Measurements from ENCODE around the gene GNGT2.

- TF ChIP-seq, protein P1, sequence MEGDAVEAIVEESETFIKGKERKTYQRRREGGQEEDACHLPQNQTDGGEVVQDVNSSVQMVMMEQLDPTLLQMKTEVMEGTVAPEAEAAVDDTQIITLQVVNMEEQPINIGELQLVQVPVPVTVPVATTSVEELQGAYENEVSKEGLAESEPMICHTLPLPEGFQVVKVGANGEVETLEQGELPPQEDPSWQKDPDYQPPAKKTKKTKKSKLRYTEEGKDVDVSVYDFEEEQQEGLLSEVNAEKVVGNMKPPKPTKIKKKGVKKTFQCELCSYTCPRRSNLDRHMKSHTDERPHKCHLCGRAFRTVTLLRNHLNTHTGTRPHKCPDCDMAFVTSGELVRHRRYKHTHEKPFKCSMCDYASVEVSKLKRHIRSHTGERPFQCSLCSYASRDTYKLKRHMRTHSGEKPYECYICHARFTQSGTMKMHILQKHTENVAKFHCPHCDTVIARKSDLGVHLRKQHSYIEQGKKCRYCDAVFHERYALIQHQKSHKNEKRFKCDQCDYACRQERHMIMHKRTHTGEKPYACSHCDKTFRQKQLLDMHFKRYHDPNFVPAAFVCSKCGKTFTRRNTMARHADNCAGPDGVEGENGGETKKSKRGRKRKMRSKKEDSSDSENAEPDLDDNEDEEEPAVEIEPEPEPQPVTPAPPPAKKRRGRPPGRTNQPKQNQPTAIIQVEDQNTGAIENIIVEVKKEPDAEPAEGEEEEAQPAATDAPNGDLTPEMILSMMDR (conservative IDR thresholded peaks at IDR 0.05; ENCODE audit: low read depth, low read length): no peak
- no peak for TF ChIP-seq MAZ (IDR thresholded peaks at IDR 0.05; ENCODE audit: borderline replicate concordance, low read depth, low read length)
- TF ChIP-seq POLR2A (IDR thresholded peaks at IDR 0.05; ENCODE audit: low read depth, low read length): no peak
- no peak for TF ChIP-seq RAD21 (IDR thresholded peaks at IDR 0.05; ENCODE audit: low read length)
Observed at GRCh38 chr17:49255125-49255524, 44.8 kb upstream of the GNGT2 start.

All from IMR-90 (cell line).